ENCODE data around the gene ZBTB37.

The ZBTB37 gene

GRCh38 chr1:173934440-173934839 is 66.3 kb downstream of the ZBTB37 start:
- no peak for ATAC-seq
- TF ChIP-seq TOX (CRISPR knock-in tag; IDR thresholded peaks at IDR 0.05; ENCODE audit: borderline replicate concordance): no peak
- TF ChIP-seq RARB (CRISPR knock-in tag; IDR thresholded peaks at IDR 0.05): no peak
- TF ChIP-seq ZNF565 (CRISPR knock-in tag; conservative IDR thresholded peaks at IDR 0.05; ENCODE audit: low read depth): no peak
- no peak for TF ChIP-seq ISL1 (CRISPR knock-in tag; IDR thresholded peaks at IDR 0.05)
- no peak for TF ChIP-seq ZNF8 (CRISPR knock-in tag; IDR thresholded peaks at IDR 0.05)
- no peak for TF ChIP-seq ARNTL (CRISPR knock-in tag; IDR thresholded peaks at IDR 0.05; ENCODE audit: borderline replicate concordance, low read depth)
- TF ChIP-seq SNAI2 (CRISPR knock-in tag; IDR thresholded peaks at IDR 0.05): no peak
- TF ChIP-seq ZFP3 (CRISPR knock-in tag; IDR thresholded peaks at IDR 0.05): no peak

GRCh38 chr1:173937062-173937461 is 68.9 kb downstream of the ZBTB37 start:
- ATAC-seq: no peak

GRCh38 chr1:173946380-173946921 is 78.3 kb downstream of the ZBTB37 start:
- no peak for ATAC-seq
- TF ChIP-seq ZNF8 (CRISPR knock-in tag; IDR thresholded peaks at IDR 0.05) (no peak), TCF4 (CRISPR knock-in tag; IDR thresholded peaks at IDR 0.05; ENCODE audit: borderline replicate concordance) (no peak), ZFP30 (CRISPR knock-in tag; IDR thresholded peaks at IDR 0.05) (no peak), POU6F1 (CRISPR knock-in tag; IDR thresholded peaks at IDR 0.05; ENCODE audit: borderline replicate concordance, low read depth) (no peak), PPARA (CRISPR knock-in tag; IDR thresholded peaks at IDR 0.05; ENCODE audit: borderline replicate concordance) (no peak), SNAI2 (CRISPR knock-in tag; IDR thresholded peaks at IDR 0.05) (no peak), RARB (CRISPR knock-in tag; IDR thresholded peaks at IDR 0.05) (no peak), TOX (CRISPR knock-in tag; IDR thresholded peaks at IDR 0.05; ENCODE audit: borderline replicate concordance) (no peak), CREB5 (CRISPR knock-in tag; IDR thresholded peaks at IDR 0.05; ENCODE audit: low read depth) (no peak), ZC3H10 (CRISPR knock-in tag; IDR thresholded peaks at IDR 0.05) (no peak), OSR1 (CRISPR knock-in tag; IDR thresholded peaks at IDR 0.05) (no peak), ZNF565 (CRISPR knock-in tag; conservative IDR thresholded peaks at IDR 0.05; ENCODE audit: low read depth) (no peak), PATZ1 (CRISPR knock-in tag; IDR thresholded peaks at IDR 0.05; ENCODE audit: borderline replicate concordance) (no peak), ARNTL (CRISPR knock-in tag; IDR thresholded peaks at IDR 0.05; ENCODE audit: borderline replicate concordance, low read depth) (no peak), ZNF70 (CRISPR knock-in tag; IDR thresholded peaks at IDR 0.05) (no peak)

More at GRCh38 chr1:173937062-173937461, 68.9 kb downstream of the ZBTB37 start:
- TF ChIP-seq ZNF565 (CRISPR knock-in tag; conservative IDR thresholded peaks at IDR 0.05; ENCODE audit: low read depth): no peak
- TF ChIP-seq PATZ1 (CRISPR knock-in tag; IDR thresholded peaks at IDR 0.05; ENCODE audit: borderline replicate concordance): no peak
- no peak for TF ChIP-seq ZNF8 (CRISPR knock-in tag; IDR thresholded peaks at IDR 0.05)
- TF ChIP-seq TCF4 (CRISPR knock-in tag; IDR thresholded peaks at IDR 0.05; ENCODE audit: borderline replicate concordance): no peak
- TF ChIP-seq PPARA (CRISPR knock-in tag; IDR thresholded peaks at IDR 0.05; ENCODE audit: borderline replicate concordance): no peak
- TF ChIP-seq GLIS3 (CRISPR knock-in tag; IDR thresholded peaks at IDR 0.05): no peak
- TF ChIP-seq ARNTL (CRISPR knock-in tag; IDR thresholded peaks at IDR 0.05; ENCODE audit: borderline replicate concordance, low read depth): no peak
- no peak for TF ChIP-seq CREB5 (CRISPR knock-in tag; IDR thresholded peaks at IDR 0.05; ENCODE audit: low read depth)
- TF ChIP-seq CSDC2 (CRISPR knock-in tag; IDR thresholded peaks at IDR 0.05): no peak
